CD4-positive, alpha-beta T cell treated with Interferon gamma for 1 hour (primary cell): ENCODE results near the gene HSPA1A.
"Not testable (repeated sequence)": the region's sequence is repeated elsewhere in the genome, so short reads cannot be mapped to it uniquely, and the experiment has no call there.

Experiments used
- DNase-seq: peaks from one replicate; pipeline ENCODE4 v3.0.0-alpha.2; 2020

Gene HSPA1A

DNA sequence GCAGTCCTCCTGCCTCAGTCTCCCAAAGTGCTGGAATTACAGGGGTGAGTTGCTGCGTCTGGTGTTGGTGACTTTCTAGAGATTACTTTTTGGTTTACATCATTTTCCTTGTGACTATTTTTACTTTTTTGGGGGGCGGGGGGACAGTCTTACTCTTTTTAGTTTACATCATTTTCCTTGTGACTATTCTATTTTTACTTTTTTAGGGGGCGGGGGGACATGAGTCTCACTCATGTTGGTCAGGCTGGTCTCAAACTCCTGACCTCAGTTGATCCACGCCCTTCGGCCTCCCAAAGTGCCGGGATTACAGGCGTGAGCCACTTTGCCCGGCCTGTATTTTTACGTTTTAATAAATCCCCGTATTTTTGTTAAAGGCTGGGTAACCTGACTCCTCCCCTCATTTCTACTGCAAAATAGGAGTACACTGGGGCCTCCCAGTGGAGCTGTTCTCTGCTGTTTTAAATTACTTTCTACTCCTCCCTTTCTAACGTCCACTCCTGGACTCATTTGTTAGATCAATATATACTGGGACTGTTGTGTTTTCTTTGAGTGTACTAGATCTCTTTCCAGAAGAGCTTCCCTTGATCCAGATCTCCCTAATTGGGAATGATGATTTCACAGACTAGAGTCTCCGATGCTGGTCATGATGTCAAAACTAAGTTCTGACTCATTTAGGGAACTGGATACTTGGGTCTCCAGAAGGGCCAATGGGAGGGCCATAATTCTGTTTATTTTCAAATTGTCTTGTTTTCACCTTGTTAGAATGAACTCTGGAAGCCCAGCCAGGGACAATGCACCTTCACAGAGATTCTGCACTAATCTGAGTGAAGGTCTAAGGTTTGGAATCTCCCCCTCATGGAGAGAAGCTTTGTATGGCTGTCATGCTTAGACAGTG lies 21.4 kb downstream of the HSPA1A start:
- DNase-seq: no peak

DNA sequence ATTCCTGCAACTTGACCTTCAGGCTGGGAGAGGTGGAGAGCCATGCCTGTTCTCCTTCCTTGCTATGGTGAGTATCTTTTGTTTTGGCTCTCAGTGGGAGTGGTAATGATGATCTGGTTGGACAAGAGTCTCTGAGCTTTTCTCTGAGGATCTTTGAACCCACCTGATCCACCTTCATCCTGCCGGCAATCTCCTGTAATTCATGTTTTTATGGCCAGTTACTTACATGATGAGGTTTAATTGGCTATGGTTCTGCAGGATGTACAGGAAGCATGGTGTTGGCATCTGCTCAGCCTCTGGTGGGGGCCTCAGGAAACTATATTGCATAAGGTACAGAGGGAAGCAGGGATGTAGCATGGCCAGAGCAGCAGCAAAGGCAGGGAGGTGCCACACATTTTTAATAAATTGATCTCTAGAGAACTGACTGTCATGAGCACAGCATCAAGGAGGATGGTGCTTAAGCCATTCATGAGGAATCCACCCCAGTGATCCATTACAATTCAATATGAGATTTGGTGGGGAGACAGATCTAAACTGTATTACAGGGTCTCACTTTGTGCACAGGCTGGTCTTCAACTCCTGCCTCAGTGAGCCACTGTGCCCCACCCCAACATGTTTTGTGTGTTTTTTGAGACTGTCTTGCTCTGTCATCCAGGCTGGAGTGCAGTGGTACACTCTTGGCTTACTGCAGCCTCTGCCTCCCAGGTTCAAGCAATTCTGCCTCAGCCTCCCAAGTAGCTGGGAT lies 22.2 kb downstream of the HSPA1A start:
- DNase-seq: no peak

DNA sequence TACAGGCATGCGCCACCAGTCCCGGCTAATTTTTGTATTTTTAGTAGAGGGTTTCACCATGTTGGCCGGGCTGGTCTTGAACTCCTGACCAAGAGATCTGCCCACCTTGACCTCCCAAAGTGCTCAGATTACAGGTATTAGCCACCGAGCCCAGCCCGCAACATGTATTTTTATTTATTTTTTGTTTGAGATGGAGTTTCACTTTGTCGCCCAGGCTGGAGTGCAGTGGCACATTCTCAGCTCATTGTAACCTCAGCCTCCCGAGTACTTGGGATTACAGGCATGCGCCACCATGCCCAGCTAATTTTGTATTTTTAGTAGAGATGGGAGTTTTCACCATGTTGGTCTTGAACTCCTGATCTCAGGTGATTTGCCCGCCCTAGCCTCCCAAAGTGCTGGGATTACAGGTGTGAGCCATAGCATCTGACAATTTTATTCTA lies 22.8 kb downstream of the HSPA1A start:
- DNase-seq: not testable (repeated sequence)

DNA sequence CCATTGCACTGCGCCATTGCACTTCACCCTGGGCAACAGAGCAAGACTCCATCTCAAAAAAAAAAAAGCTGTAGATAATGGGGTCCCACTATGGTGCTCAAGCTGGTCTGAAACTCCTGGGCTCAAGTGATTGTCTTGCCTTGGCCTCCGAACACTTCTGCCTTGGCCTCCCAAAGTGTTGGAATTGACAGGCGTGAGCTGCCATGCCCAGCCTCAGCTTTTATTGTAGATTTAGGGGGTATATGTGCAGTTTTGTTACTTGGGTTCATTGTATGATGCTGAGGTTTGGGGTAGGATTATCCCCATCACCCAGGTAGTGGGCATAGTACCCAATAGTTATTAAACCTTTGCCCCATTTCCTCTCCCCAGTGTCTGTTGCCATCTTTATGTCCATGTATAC lies 23.6 kb downstream of the HSPA1A start:
- no peak for DNase-seq

DNA sequence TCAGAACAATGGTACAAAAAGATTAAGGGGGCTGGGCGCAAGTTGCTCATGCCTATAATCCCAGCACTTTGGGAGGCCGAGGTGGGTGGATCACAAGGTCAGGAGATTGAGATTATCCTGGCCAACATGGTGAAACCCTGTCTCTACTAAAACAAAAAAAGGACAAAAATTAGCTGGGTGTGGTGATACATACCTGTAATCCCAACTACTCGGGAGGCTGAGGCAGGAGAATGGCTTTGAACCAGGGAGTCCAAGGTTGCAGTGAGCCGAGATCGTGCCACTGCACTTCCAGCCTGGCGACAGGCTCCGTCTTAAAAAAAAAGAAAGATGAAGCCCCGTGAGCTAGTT lies 24.4 kb downstream of the HSPA1A start:
- not testable (repeated sequence) for DNase-seq

DNA sequence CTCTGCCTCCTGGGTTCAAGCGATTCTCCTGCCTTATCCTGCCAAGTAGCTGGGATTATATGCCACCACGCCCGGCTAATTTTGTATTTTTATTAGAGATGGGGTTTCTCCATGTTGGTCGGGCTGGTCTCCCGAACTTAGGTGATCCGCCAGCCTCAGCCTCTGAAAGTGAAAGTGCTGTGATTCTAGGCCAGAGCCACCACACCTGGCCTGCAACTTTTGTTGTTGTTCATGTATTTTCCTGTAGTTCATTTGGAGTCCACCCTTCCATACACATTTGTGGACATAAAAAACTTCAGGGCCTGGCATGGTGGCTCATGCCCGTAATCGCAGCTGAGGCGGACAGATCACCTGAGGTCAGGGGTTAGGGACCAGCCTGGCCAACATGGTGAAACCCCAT lies 26.7 kb downstream of the HSPA1A start:
- DNase-seq: no peak

DNA sequence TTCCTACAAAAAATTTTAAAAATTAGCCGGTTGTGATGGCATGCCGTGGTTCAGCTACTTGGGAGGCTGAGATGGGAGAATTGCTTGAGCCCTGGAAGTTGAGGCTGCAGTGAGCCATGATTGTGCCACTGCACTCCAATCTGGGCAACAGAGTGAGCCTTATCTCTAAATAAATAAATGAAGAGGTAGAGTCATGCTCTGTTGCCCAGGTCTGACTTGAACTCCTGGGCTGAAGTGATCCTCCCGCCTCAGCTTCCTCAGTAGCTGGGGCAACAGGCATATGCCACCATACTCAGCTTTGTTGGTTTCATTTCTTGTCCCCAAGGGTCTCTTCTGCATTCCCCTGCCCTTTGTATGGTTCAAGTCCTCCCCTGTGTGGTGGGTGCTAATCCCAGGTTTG lies 29.2 kb downstream of the HSPA1A start:
- DNase-seq: no peak

DNA sequence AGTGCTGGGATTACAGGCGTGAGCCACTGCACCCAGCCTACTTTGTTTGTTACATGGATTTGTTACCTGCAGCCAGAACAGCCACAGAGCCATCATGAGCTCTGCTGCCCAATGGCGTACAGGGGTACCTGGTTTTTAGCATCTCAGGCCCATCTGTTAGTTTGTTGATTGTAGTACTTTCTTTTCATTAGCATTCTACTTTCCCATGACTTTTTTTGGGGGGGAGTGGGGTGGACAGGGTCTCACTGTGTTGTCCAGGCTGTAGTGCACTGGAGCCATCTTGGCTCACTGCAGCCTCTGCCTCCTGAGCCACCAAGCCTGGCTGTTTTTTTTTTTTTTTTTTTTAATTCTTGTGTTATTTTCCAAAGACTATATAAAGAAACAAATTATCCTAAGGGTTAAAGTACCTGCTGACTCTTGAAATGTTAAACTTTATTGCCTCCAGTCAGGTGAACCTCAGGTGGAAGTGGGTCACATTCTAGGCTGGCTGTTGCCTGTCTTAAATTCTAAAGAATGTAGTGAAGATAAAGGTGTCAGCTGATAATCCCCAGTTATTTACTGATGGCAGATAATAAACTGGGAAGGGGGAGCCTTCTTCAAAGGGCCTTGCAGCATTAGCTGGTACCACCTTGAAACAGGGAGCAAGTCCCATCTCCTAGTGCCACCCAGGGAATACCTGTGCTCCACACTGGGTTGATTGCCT lies 32.1 kb downstream of the HSPA1A start:
- no peak for DNase-seq

DNA sequence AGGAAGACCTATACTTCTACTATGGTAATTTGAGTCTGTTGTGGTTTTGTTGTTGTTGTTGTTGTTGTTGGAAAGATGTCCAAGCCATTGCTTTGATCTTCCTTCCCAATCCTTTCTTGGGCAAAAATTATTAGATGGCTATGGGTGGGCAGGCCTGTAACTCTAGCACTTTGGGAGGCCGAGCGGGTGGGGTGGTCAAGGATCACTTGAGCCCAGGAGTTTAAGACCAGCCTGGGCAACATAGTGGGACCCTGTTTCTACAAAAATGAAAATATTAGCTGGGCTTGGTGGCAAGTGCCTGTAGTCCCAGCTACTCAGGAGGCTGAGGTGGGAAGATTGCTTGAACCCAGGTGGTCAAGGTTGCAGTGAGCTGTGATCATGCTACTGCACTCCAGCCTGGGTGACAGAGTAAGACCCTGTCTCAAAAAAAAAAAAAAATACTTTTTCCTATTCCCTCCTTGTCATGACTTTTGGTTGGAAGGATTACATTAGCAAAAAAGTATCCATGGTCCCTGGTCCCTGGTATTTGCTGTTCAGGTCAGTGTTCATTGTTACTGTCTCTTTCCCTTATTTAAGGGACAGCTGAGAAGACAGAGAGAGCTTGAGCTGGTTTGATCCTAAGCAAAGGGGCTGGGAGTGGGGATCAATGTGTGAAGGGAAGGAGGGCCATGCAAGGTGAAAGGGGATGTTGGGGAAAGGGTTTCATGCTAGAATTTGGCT lies 35.6 kb downstream of the HSPA1A start:
- no peak for DNase-seq

DNA sequence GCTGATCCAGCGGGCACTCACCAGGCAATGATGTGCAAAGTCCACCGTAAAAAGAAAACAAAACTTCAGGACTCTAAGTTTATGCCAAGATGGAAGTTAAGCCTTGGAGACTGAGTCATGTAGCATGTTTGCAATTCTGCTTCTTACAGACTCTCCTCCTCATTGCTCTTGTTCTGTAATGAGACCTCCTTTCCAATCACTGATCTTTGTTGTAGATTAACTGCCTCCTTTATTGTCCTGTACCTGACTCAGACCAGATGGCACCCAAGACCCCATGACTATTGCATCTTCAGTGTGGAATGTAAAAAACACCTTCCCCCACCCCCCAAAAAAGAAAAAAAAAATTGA lies 36.1 kb downstream of the HSPA1A start:
- DNase-seq: no peak

DNA sequence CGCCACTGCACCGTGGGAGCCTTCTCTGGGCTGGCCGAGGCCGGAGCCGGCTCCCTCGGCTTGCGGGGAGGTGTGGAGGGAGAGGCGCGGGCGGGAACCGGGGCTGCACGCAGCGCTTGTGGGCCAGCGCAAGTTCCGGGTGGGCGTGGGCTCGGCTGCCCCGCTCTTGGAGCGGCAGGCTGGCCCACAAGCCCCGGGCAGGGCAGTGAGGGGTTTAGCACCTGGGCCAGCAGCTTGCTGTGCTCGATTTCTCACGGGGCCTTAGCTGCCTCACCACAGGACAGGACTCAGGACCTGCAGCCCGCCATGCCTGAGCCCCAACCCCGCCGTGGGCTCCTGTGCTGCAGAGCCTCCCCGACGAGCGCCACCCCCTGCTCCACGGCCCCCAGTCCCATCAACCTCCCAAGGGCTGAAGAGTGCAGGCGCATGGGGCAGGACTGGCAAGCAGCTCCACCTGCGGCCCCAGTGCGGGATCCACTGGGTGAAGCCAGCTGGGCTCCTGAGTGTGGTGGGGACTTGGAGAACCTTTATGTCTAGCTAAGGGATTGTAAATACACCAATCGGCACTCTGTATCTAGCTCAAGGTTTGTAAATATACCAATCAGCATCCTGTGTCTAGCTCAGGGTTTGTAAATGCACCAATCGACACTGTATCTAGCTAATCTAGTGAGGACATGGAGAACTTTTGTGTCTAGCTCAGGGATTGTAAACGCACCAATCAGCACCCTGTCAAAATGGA lies 36.8 kb downstream of the HSPA1A start:
- DNase-seq: not testable (repeated sequence)

DNA sequence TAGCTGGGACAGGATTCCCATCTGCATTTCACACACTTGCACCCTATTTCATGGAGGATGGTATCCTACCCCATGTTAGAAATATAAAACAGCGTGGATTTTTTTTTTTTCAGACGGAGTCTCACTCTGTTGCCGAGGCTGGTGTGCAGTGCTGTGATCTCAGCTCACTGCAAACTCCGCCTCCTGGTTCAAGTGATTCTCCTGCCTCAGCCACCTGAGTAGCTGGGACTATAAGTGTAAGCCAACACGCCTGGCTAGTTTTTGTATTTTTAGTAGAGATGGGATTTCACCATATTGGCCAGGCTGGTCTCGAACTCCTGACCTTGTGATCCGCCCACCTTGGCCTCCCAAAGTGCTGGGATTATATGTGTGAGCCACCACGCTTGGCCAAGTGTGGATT lies 42.4 kb downstream of the HSPA1A start:
- DNase-seq: not testable (repeated sequence)

DNA sequence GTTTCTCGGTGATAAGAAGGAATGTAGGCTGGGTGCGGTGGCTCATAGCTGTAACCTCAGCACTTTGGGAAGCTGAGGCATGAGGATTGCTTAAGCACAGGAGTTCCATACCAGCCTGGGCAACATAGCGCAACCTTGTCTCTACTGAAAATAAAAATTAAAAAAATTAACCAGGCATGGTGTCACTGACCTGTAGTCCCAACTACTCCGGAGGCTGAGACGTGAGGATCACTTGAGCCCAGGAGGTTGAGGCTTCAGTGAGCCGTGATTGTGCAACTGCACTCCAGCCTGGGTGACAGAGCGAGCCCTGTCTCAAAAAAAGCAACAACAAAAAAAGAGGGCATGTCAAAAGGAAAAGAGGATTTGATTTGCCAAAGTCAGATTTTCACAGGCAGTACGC lies 43.4 kb downstream of the HSPA1A start:
- DNase-seq: no peak

DNA sequence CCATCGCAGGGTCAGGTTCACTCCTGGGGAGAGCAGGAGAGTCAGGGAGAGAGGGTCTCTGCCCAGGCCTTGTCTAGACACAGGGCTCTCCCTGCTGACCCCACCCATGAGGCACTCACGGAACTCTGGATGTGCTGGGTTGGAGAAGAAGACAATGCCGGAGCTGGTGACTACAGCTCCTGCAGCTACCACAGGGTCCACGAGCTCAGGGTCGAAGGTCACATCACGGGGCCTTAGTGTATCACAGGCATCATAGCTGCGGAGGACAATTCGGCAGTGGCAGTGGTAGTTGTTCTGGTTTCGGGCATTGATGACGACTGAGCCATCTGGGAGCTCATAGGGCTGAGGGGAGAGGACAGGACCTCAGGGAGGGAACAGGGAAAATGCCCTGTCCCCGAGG lies 44.6 kb downstream of the HSPA1A start:
- no peak for DNase-seq

DNA sequence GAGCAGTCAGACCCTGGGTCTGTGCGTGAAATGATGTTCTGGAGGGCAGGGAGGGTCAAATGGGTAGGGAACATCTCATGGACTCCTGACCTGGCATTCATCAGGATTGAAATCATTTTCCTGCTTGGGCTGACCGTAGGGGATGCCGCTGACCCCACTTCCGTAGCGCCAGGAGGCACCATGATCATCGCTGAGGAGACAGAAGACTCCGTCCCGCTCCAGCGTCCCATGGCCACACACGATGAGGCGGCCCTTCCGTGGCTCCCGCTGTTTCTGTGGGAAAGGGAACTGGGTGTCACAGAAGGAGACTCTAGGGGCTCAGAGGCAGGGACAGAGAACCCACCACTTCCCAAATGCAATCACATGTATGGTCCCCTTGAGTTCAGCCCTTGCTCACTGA lies 45.0 kb downstream of the HSPA1A start:
- no peak for DNase-seq

DNA sequence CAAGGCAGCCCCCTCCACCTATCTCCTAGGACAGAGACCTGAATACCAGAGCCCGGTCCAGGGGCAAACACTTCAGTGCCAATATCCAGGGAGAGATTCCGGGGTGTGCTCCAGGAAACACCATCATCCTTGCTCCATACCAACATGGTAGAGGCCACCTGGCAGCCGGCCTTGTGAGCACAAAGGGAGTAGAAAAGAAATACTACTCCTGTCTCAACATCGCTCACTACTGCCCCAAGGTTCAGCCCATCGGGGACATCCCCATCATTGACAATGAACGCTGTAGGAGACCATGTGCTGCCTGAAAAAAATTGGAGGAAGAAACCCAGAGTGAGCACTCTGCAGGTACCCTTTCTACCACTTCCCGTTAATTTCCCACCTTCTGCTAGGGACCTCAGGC lies 45.8 kb downstream of the HSPA1A start:
- no peak for DNase-seq

DNA sequence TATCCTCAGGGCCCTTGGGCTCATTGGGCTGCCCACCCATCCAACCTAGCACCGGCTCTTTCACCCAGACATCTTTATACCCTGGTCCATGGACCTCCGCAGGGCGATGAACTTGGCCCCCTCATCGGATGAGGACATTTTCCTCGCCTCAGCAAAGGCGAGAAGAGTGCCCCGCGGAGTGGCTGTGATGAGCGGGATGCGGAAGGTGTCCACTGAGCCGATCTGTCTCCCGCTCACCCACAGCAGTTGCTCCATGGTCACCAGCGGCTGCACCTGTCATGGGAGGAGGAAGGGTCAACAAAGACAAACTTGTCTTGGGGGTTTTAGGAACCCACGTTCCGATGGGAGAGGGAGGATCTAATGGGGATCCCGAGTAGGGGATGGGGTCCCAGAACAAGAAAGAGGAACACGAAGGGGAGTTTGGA lies 46.6 kb downstream of the HSPA1A start:
- DNase-seq: no peak

DNA sequence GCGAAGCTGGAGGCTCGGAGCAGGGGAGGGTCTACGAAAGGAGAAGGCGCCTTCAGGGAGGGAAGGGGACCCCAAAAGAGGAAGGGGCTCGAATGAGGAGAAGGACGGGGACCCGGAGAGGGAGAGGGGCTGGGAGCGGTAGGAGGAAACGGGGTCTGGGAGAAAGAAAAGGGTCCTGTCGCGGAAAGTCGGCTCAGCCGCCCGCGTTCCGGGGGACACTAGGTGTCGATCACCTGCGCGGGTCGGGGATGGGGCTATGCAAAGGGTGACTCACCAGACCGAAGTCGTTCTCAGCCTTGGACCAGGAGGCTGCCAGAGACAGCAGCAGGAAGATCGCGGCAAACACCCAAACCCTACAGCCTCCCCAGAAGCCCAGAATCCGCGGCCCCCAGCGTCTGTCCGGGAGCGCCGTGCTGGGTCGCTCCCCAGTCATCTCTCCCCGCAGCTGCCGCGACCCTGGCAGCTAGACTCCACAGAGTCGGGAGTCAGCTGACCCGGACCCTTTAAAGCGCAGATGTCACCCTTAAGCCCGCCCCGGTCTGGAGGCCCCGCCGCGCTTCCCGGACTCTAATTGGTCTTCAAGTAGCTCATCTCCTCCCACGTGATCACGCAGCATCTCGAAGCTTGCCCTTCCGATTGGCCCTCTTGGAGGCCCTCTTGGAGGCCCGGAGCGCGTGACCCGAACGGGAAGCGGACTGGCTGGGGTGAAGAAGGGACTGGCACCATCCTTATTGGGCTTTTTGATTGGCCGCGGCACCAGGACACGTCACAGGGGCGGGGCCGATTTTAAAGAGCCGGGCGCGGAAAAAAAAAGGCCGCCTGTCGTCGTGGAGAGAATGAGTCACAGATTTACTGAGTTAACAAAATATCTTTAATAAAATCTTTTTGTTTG lies 47.2 kb downstream of the HSPA1A start, which contains the start of gene NEU1:
Gene NEU1 (minus strand): TSS at position 478 of the 892 bp plus-strand sequence. CDS start 45 bp downstream, at position 433.
- peak; percentile 100 for DNase-seq

DNA sequence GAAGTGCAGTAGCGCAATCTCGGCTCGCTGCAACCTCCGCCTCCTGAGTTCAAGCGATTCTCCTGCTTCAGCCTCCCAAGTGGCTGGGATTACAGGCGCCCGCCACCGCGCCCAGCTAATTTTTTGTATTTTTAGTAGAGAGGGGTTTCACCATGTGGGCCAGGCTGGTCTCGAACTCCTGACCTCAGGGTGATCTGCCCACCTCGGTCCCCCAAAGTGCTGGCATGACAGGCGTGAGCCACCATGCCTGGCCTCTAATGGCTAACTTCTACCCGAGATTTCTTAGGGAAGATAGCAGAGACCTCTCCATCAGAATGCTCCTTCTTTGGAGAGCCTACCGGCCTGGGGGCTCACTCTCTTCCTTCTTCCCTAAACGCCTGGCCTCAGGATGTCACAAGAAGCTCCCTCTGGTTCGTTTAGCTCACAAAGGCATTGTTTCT lies 48.8 kb downstream of the HSPA1A start:
- DNase-seq: not testable (repeated sequence)

DNA sequence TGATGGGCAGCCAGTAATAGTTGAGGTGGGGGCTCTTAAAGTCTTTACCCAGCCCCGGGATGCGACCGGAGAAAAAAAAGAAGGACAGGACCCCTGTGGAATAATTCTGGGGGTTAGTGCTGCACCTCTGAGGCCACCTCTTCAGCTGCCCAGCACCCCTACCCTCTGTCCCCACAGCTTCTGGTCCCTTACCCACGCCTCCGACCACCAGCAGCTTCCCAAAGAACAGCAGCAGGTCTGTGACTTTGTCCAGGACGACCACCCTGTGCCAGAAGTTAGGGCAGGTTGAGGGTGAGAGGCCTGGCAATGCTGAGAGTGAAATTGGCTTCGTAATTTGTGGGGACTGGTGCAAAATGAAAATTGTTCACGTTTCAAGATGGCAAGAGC lies 49.5 kb downstream of the HSPA1A start:
- no peak for DNase-seq
